ENCODE data around the gene RNF20.
"Not testable (repeated sequence)": the region's sequence is repeated elsewhere in the genome, so short reads cannot be mapped to it uniquely, and the experiment has no call there.

Gene RNF20

GRCh38 chr9:101587332-101588043 is 53.8 kb downstream of the RNF20 start:
- DNase-seq (ENCODE audit: low read depth in 2 of 2), result no peak

GRCh38 chr9:101590074-101590473 is 56.4 kb downstream of the RNF20 start:
- DNase-seq (ENCODE audit: low read depth in 2 of 2), result not testable (repeated sequence)

GRCh38 chr9:101590901-101591300 is 57.2 kb downstream of the RNF20 start:
- no peak for DNase-seq (ENCODE audit: low read depth in 2 of 2)

- no peak for DNase-seq (ENCODE audit: low read depth in 2 of 2)
Observed at GRCh38 chr9:101591787-101592446, 58.3 kb downstream of the RNF20 start.

- no peak for DNase-seq (ENCODE audit: low read depth in 2 of 2)
Observed at GRCh38 chr9:101592788-101593187, 59.1 kb downstream of the RNF20 start.

GRCh38 chr9:101593345-101593744 is 59.7 kb downstream of the RNF20 start:
- no peak for DNase-seq (ENCODE audit: low read depth in 2 of 2)

- no peak for DNase-seq (ENCODE audit: low read depth in 2 of 2)
Observed at GRCh38 chr9:101594796-101595195, 61.1 kb downstream of the RNF20 start, which contains the start of gene PPP3R2. Gene PPP3R2, minus strand, starts transcription at chr9:101594969. Its CDS starts 48 bp downstream, at chr9:101594921.

- no peak for DNase-seq (ENCODE audit: low read depth in 2 of 2)
Observed at GRCh38 chr9:101601904-101602765, 68.5 kb downstream of the RNF20 start.

- no peak for DNase-seq (ENCODE audit: low read depth in 2 of 2)
Observed at GRCh38 chr9:101604296-101604695, 70.6 kb downstream of the RNF20 start.

GRCh38 chr9:101605547-101605946 is 71.9 kb downstream of the RNF20 start:
- DNase-seq (ENCODE audit: low read depth in 2 of 2), result no peak

Data from activated CD4-positive, alpha-beta T cell treated with anti-CD3 and anti-CD28 coated beads for 24 hours (primary cell).